A549 (cell line): ENCODE measurements around the gene SLC8A1. TPM values are rescaled to one million over a fixed set of nuclear protein-coding genes. Genes with fewer than 3 reads are reported as not detected.

ENCODE experiments used
- ATAC-seq, 2 experiments: fragments of 200-7000 bp in 1 of 2; fragments of >200 bp in 1 of 2; cut with Nextera tagmentation in 1 of 2; cut with Tn5 transposase in 1 of 2; 3 replicates each; pipeline versions ENCODE4 v1.8.0 to v1.9.1; 2018 to 2020; ENCODE audit warnings: mild to moderate bottlenecking in 1 of 2, moderate library complexity in 1 of 2
- CTCF ChIA-PET: fragments of 300-600 bp; sonication (Branson Sonifier 250); formaldehyde crosslinking; extraction: SDS; loops from one replicate; lab custom pipeline; 2021; ENCODE audit warnings: antibody characterized with exemption, inconsistent platforms; lab: Yijun Ruan, JAX
- POLR2A ChIA-PET: fragments of 350-600 bp; formaldehyde crosslinking; extraction: SDS; loops from one replicate; lab custom pipeline; 2021; ENCODE audit warnings: antibody characterized with exemption, inconsistent platforms; lab: Yijun Ruan, JAX
- DNase-seq, 2 experiments: peaks; one replicate each; pipeline versions ENCODE4 v3.0.0 to v3.0.0-alpha.2; 2011 to 2016; ENCODE audit warnings: low read depth in 1 of 2, low spot score in 1 of 2
- FAIRE-seq: peaks from 2 replicates; lab custom pipeline; 2011; peaks lifted over from hg19 to GRCh38; lab: Jason Lieb, UNC
- H3K27ac ChIP-seq, 2 experiments: fragments of >200 bp; sonication (Bioruptor Twin); formaldehyde crosslinking; 3 replicates each; pipeline ENCODE4 v1.5.1; 2016 to 2017
- H3K4me1 ChIP-seq: fragments of >200 bp; sonication (Bioruptor Twin); formaldehyde crosslinking; 3 replicates; pipeline ENCODE4 v1.6.1; 2016
- H3K4me2 ChIP-seq: fragments of >200 bp; sonication (Bioruptor Twin); formaldehyde crosslinking; 3 replicates; pipeline ENCODE4 v1.6.1; 2016
- H3K4me3 ChIP-seq: fragments of >200 bp; sonication (Bioruptor Twin); formaldehyde crosslinking; 3 replicates; pipeline ENCODE4 v1.5.1; 2016
- H3K9me3 ChIP-seq: fragments of >200 bp; sonication (Bioruptor Twin); formaldehyde crosslinking; 3 replicates; pipeline ENCODE4 v1.6.1; 2016
- ATOH8 ChIP-seq: fragments of 250-450 bp; sonication (Bioruptor Pico); IDR thresholded peaks from 2 replicates; pipeline ENCODE4 v1.5.0; 2020; ENCODE audit warnings: low read depth, mild to moderate bottlenecking, moderate library complexity
- BCL3 ChIP-seq: fragments of >200 bp; sonication (Bioruptor Twin); formaldehyde crosslinking; IDR thresholded peaks from 3 replicates; pipeline ENCODE4 v1.6.1; 2016
- CEBPB ChIP-seq, 2 experiments: fragments of >200 bp in 1 of 2; sonication (Bioruptor Twin) in 1 of 2; formaldehyde crosslinking in 1 of 2; IDR thresholded peaks; 2 replicates each; pipeline ENCODE4 v1.6.1; 2012 to 2016
- CHD2 ChIP-seq: fragments of 150-350 bp; IDR thresholded peaks from 2 replicates; pipeline ENCODE4 v1.6.1; 2014; ENCODE audit warnings: low read length; ENCODE audit not compliant: partially characterized antibody
- FOSL2 ChIP-seq, 2 experiments: fragments of 450-650 bp in 1 of 2; fragments of >200 bp in 1 of 2; sonication (Bioruptor Twin) in 1 of 2; formaldehyde crosslinking; IDR thresholded peaks; 2 replicates each; pipeline versions ENCODE4 v1.5.0 to v1.6.1; 2016 to 2020; ENCODE audit warnings: mild to moderate bottlenecking in 1 of 2, moderate library complexity in 1 of 2
- FOXS1 ChIP-seq: fragments of 250-450 bp; sonication (Bioruptor Pico); IDR thresholded peaks from 2 replicates; pipeline ENCODE4 v1.5.0; 2020; ENCODE audit warnings: mild to moderate bottlenecking, moderate library complexity
- GATA3 ChIP-seq: IDR thresholded peaks from 2 replicates; pipeline ENCODE4 v1.6.1; 2012; ENCODE audit warnings: borderline replicate concordance
- HES2 ChIP-seq: fragments of >200 bp; sonication (Bioruptor Twin); formaldehyde crosslinking; IDR thresholded peaks from 2 replicates; pipeline ENCODE4 v1.6.1; 2016
- HMGXB4 ChIP-seq: fragments of 250-450 bp; sonication (Bioruptor Pico); IDR thresholded peaks from 2 replicates; pipeline ENCODE4 v1.5.0; 2021; ENCODE audit warnings: mild to moderate bottlenecking, moderate library complexity, borderline replicate concordance
- HOXB13 ChIP-seq: fragments of 250-450 bp; sonication (Bioruptor Pico); IDR thresholded peaks from 2 replicates; pipeline ENCODE4 v1.5.0; 2020; ENCODE audit warnings: low read depth, mild to moderate bottlenecking, moderate library complexity
- HOXB5 ChIP-seq: fragments of 250-450 bp; sonication (Bioruptor Pico); IDR thresholded peaks from 2 replicates; pipeline ENCODE4 v1.5.0; 2020; ENCODE audit warnings: mild to moderate bottlenecking, moderate library complexity
- MAFK ChIP-seq: fragments of 450-650 bp; IDR thresholded peaks from 2 replicates; pipeline ENCODE4 v1.6.1; 2014; ENCODE audit not compliant: partially characterized antibody
- MAZ ChIP-seq: fragments of 150-350 bp; IDR thresholded peaks from 2 replicates; pipeline ENCODE4 v1.6.1; 2014; ENCODE audit warnings: antibody characterized with exemption, low read depth, low read length, borderline replicate concordance
- PBX3 ChIP-seq: IDR thresholded peaks from 2 replicates; pipeline ENCODE4 v1.6.1; 2012
- PHF8 ChIP-seq: fragments of 200-600 bp; sonication (generic); IDR thresholded peaks from 2 replicates; pipeline ENCODE4 v1.6.1; 2016; ENCODE audit warnings: low read depth, mild to moderate bottlenecking, antibody characterized with exemption, moderate library complexity, borderline replicate concordance
- RAD21 ChIP-seq, 2 experiments: fragments of >200 bp in 1 of 2; sonication (Bioruptor Twin) in 1 of 2; formaldehyde crosslinking in 1 of 2; IDR thresholded peaks in 1 of 2; conservative IDR thresholded peaks in 1 of 2; 2 replicates in 1 of 2; 3 replicates in 1 of 2; pipeline ENCODE4 v1.6.1; 2012 to 2018; ENCODE audit warnings: inconsistent platforms in 1 of 2
- RARB ChIP-seq: fragments of 250-450 bp; sonication (Bioruptor Pico); IDR thresholded peaks from 2 replicates; pipeline ENCODE4 v1.8.0; 2021; ENCODE audit warnings: mild to moderate bottlenecking, moderate library complexity
- TP53 ChIP-seq: fragments of 250-450 bp; sonication (Bioruptor Pico); IDR thresholded peaks from 2 replicates; pipeline ENCODE4 v1.5.0; 2021; ENCODE audit warnings: mild to moderate bottlenecking, moderate library complexity
- ZC3H11A ChIP-seq: fragments of 450-650 bp; IDR thresholded peaks from 2 replicates; pipeline ENCODE4 v1.6.1; 2014; ENCODE audit warnings: antibody characterized with exemption, mild to moderate bottlenecking
- WGBS: methylation state at CpG from one replicate; pipeline ENCODE4 v1.1.6; 2017; ENCODE audit errors: missing lambda C conversion rate; 5-methylcytosine and 5-hydroxymethylcytosine counted together
- polyA plus RNA-seq, 4 experiments: library from polyadenylated mRNA; depleted of rRNA in 3 of 4; stranded (reverse); fragments of >200 nt; fragmentation: RNase III in 1 of 4; extraction: RNeasy Plus Mini Kit Qiagen cat#74134 plus additional on column Dnase treatment in 1 of 4; gene quantifications; 2 replicates in 3 of 4; 3 replicates in 1 of 4; pipeline ENCODE4 v1.2.3, GENCODE V29; 2011 to 2017

SLC8A1 gene
- polyA plus RNA-seq, 2 of the 4 experiments (the other 2 are of a cell fraction), result 0.28 to 0.92 TPM

GRCh38 chr2:40299173-40299572 is 152.7 kb downstream of the SLC8A1 start:
- POLR2A ChIA-PET, result no interaction called here
- H3K4me1 ChIP-seq, result no peaks in the 10 kb centered on the region
- DNase-seq, result no peak
- TF ChIP-seq HMGXB4 (CRISPR knock-in tag), result no peak
- TF ChIP-seq MAFK, result peak; percentile 35
- no peak overlapping the region for H3K27ac ChIP-seq
- FAIRE-seq, result no peak
- CTCF ChIA-PET, result no interaction called here
- H3K4me3 ChIP-seq, result no peak overlapping the region
- H3K4me2 ChIP-seq, result no peak overlapping the region
- ATAC-seq, result no peak
- H3K9me3 ChIP-seq, result no peaks in the 10 kb centered on the region
- 10% methylated on average over 1 of the region's 1 CpG for WGBS

- POLR2A ChIA-PET, result no interaction called here
- H3K9me3 ChIP-seq, result no peaks in the 10 kb centered on the region
- DNase-seq, result no peak
- no peak overlapping the region for H3K4me3 ChIP-seq
- no peak overlapping the region for H3K4me2 ChIP-seq
- H3K4me1 ChIP-seq, result no peaks in the 10 kb centered on the region
- CTCF ChIA-PET, result interaction anchor here (1.4 kb wide), 1 partner anchor 11 kb away, joined by 5 read pairs; no protein-coding TSS in a partner anchor
- TF ChIP-seq MAFK (peak; percentile 48), CEBPB (IDR thresholded peaks at IDR 0.05) (no peak)
- WGBS, result 32% methylated on average over 3 of the region's 3 CpGs
- no peak for FAIRE-seq
- ATAC-seq, result no peak
- no peak overlapping the region for H3K27ac ChIP-seq
Measured at GRCh38 chr2:40298026-40298425, 153.9 kb downstream of the SLC8A1 start.

GRCh38 chr2:40292291-40292690 is 159.6 kb downstream of the SLC8A1 start:
- FAIRE-seq (no peak), DNase-seq (no peak), ATAC-seq (no peak)
- Histone ChIP-seq H3K4me1 (no peaks in the 10 kb centered on the region), H3K4me3 (no peak overlapping the region), H3K27ac (no peak overlapping the region), H3K4me2 (no peak overlapping the region), H3K9me3 (no peaks in the 10 kb centered on the region)
- ChIA-PET POLR2A (no interaction called here), CTCF (no interaction called here)
- no peak for TF ChIP-seq PBX3
- no peak for TF ChIP-seq RAD21 (conservative IDR thresholded peaks at IDR 0.05 in 1 of 2, IDR thresholded peaks at IDR 0.05 in 1 of 2)
- TF ChIP-seq FOXS1 (CRISPR knock-in tag), result no peak
- TF ChIP-seq TP53 (CRISPR knock-in tag), result no peak
- WGBS, result 0% methylated on average over 1 of the region's 1 CpG

- POLR2A ChIA-PET, result no interaction called here
- no peak for TF ChIP-seq GATA3
- TF ChIP-seq ATOH8, result no peak
- no peak for TF ChIP-seq HES2
- TF ChIP-seq PHF8, result no peak
- no peak for TF ChIP-seq PBX3
- no peak for TF ChIP-seq HOXB13 (CRISPR knock-in tag)
- no peak for TF ChIP-seq RARB
- TF ChIP-seq HOXB5 (CRISPR knock-in tag), result no peak
- no peak for TF ChIP-seq TP53 (CRISPR knock-in tag)
- TF ChIP-seq BCL3, result no peak
- no peak for TF ChIP-seq FOXS1 (CRISPR knock-in tag)
- no peak for TF ChIP-seq ZC3H11A
- no peak for TF ChIP-seq FOSL2 (IDR thresholded peaks at IDR 0.05)
- TF ChIP-seq FOSL2 (CRISPR knock-in tag; IDR thresholded peaks at IDR 0.05), result no peak
- TF ChIP-seq MAZ, result no peak
- no peak for TF ChIP-seq CHD2
- no peak overlapping the region for H3K4me3 ChIP-seq
- no peak overlapping the region for H3K27ac ChIP-seq
- ATAC-seq, result no peak
- 54% methylated on average over 7 of the region's 7 CpGs for WGBS
- H3K4me1 ChIP-seq, result no peaks in the 10 kb centered on the region
- no peak for FAIRE-seq
- no peak for DNase-seq
- CTCF ChIA-PET, result interaction anchor here (0.7 kb wide), 1 partner anchor 1004 kb away, joined by 3 read pairs; no protein-coding TSS in a partner anchor
- peak overlapping the region; percentile 24; the same call in 2 of the 3 replicates for H3K4me2 ChIP-seq
- H3K9me3 ChIP-seq, result no peaks in the 10 kb centered on the region
Measured at GRCh38 chr2:40289771-40290404, 162.0 kb downstream of the SLC8A1 start.
